Panc1 (cell line): ENCODE measurements around the gene ASCC3.
"Not testable (repeated sequence)": the region's sequence is repeated elsewhere in the genome, so short reads cannot be mapped to it uniquely, and the experiment has no call there.

Experiments
- SIN3A ChIP-seq: IDR thresholded peaks from 2 replicates; pipeline ENCODE4 v1.6.1; 2012; ENCODE audit warnings: low read depth, mild to moderate bottlenecking, low read length, moderate library complexity, borderline replicate concordance; ENCODE audit not compliant: insufficient read depth
- TF ChIP-seq, protein P1 (sequence below): fragments of 450-650 bp; IDR thresholded peaks from 2 replicates; pipeline ENCODE4 v1.5.1; 2017; ENCODE audit warnings: mild to moderate bottlenecking

DNA sequence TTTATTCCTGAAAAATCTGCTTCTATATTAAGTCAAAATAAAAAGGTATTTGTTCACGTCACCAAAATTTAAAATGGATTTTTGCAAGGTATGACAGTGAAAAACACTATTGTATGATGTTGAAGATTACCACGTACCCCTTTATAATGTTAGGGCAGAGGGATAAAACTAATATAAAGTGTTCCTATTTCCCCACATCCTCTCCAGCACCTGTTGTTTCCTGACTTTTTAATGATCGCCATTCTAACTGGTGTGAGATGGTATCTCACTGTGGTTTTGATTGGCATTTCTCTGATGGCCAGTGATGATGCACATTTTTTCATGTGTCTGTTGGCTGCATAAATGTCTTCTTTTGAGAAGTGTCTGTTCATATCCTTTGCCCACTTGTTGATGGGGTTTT, 240.0 kb downstream of the ASCC3 start:
- not testable (repeated sequence) for TF ChIP-seq SIN3A
- TF ChIP-seq, protein P1, sequence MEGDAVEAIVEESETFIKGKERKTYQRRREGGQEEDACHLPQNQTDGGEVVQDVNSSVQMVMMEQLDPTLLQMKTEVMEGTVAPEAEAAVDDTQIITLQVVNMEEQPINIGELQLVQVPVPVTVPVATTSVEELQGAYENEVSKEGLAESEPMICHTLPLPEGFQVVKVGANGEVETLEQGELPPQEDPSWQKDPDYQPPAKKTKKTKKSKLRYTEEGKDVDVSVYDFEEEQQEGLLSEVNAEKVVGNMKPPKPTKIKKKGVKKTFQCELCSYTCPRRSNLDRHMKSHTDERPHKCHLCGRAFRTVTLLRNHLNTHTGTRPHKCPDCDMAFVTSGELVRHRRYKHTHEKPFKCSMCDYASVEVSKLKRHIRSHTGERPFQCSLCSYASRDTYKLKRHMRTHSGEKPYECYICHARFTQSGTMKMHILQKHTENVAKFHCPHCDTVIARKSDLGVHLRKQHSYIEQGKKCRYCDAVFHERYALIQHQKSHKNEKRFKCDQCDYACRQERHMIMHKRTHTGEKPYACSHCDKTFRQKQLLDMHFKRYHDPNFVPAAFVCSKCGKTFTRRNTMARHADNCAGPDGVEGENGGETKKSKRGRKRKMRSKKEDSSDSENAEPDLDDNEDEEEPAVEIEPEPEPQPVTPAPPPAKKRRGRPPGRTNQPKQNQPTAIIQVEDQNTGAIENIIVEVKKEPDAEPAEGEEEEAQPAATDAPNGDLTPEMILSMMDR = not testable (repeated sequence)
